HG03097 (cell line): ENCODE results near the gene FBLN5.

Experiments
- ATAC-seq: cut with Tn5 transposase; IDR thresholded peaks from one replicate; pipeline ENCODE4 v1.9.1; 2021; ENCODE audit not compliant: unreplicated experiment, low FRiP score

Gene FBLN5

DNA sequence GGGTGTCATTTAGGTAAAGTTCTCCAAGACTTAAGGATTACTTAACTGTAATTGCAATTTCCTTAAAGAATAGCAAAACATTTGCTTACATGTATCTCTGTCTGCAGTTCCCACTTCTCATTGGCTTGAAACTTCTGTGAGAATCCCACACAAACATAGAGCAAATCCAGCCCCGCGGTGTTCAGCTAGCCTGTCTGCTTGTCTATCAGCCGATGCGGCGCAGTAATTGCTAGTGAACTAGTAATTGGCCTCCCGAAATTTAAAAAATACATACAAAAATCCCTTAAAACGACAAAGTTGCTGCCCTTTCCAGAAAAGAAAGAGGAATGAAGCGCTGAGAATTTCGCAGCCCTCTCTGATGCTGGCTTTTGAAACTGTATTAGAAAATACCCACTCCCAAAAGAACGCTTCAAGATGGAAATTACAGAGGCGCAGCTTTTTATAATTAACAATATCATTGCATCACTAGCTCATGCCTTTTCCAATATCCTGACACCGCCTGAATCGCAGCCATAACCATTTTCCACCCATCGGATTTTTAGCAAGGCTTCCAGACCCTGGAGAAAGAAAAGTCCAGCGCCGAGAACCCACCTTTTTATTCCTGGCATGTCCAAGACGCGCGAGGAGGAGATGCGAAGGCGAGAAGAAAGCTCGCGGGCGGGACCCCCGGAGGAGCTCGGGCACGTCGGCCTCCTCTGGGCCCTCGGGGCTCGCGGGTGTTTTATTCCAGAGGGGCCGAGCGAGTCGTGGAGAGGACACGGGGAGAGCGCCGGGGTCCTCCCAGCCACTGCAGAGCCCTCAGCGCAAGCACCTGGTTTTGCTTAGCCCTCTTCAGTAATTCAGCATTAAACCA is 646 bp downstream of the FBLN5 start:
- no peak for ATAC-seq

DNA sequence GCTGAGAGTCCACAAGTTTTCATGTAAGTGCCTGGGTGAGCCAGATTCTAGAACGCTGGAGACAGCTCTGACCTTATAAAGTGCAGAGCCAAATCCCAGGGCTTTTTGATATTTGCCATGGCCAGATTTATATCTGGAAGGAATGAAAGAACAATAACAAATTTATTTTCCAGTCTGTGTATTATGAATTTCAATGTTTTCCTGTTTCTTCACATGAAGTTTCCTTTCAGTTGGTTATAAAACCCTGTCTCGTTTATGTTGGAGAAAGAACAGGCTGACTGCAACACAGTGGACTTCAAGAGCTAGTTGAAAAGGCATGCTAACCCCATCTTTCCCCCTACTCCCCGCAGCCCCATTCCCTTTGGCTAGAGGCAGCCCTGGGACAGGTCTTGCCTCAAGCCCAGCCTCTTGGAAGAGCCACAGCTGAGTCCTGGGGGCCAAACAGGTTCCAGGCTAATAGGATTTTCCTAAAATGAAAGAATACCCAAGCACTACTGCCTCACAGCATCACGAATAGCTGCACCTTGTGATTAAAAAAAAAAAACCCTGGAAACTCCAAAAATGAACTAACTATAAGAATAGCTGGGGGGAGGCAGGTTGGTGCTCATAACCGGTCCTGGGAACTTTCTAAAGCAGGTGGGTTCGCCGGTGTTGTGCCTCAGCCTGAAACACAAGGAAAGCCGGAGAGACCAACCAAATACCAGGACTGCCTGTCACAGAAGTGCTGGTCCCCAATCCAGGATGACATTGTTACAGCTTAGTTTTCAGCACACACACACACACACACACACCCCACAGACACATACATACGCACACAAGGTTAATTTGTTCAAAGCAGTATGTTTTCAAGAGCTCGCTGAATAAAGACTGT is 1.5 kb downstream of the FBLN5 start:
- no peak for ATAC-seq

DNA sequence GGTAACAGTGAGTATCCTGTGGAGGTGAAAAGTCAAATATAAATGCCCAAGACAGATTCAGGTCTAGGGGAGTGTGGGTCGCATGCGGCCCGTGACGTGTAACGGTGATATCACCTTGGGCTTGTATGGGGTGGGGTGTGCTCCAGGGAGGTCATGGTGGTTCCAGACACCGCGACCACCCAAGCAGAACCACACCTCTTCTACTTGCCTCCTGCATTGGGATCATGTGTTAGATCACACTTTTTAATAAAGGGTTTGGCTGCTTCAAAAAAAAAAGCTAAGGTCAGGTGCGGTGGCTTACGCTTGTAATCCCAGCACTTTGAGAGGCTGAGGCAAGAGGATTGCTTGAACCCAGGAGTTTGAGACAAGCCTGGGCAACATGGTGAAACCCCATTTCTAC is 4.5 kb downstream of the FBLN5 start:
- no peak for ATAC-seq

DNA sequence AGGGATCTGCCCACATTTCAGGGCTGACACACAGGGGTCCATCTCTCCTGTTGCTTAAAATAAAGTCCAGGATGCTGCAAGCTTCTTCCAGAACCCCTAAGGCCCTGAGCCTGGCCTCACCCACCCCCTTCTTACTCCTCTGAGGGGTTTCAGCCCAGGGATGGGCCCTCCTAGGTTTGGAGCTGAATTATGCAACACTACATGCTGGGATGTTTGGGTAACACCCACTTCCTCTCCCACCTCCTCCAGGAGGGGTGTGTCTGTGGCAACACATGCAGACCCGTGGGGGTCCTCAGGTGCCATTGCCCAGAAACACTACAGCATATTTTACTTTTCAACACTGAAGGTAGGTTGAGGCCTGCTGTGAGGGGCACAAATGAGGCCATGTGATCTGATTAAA is 5.4 kb downstream of the FBLN5 start:
- ATAC-seq = no peak

DNA sequence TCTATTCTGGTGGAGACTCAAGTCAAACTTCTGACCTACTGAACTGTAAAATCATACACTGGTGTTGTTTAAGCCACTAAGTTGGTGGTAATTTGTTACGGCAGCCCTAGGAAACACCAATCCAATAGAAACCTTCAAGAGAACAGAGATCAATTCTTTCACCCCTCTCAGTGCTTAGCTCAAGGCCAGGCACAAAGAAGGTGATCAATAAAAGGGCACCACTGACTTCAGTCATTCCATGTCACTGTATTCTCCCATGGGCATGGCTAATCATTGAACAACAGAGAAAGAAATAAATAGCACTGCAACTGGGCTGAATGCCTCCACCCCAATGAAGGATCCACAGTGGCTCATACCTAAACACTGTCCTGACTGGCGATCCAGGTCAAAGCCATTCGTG is 7.3 kb downstream of the FBLN5 start:
- ATAC-seq = no peak

DNA sequence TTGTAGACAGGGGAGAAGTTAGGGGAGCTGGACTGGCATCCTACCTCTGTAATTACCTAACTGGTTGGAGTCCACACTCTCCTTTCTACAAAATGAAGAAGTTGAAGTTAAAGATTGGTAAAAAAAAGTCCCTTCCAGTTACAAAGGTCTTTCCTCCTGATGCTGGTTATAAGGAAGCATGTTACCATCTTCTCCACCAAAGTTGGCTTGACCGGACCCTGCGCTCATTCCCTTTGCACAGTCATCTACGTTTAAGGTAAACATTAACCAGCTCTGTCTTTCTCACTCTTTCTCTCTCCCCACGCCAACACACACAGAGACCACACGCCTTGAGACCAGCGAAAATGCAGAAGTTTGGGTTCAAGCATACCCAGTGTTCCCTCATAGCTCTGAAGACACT is 11.9 kb downstream of the FBLN5 start:
- ATAC-seq = no peak

DNA sequence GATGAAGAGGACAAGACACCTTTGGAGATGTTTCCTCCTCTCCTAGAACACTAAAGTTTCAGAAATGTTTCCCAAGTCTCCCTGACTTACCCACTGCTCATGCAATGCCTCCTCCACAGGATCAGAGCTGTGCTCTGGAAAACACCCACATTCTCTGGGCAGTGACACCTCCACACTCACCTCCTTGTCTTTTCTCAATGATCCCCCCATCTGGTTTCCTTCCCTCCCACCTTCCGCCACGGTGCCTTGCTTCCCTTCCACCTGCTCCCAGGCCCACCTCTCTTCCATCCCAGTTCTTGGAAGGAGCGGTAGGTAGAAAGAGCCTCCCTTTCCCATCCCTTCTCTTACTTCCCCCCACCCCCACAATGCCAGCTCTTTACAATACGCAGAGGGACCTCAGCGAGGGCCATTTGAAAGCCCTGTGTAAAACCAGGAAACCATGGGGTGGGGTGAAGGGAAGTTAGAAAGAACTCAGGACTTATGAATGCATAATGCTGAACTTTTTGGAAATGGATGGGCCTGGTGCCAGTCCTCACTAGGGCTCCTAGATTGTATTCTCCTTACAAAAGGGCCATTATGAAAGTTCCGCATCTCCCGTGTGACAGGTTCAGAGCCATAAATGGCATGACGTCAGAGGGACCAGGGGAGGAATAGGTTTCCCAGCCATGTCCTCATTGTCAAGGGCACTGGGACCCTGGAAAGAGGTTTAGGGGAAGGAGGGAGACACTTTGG is 12.8 kb downstream of the FBLN5 start:
- no peak for ATAC-seq

DNA sequence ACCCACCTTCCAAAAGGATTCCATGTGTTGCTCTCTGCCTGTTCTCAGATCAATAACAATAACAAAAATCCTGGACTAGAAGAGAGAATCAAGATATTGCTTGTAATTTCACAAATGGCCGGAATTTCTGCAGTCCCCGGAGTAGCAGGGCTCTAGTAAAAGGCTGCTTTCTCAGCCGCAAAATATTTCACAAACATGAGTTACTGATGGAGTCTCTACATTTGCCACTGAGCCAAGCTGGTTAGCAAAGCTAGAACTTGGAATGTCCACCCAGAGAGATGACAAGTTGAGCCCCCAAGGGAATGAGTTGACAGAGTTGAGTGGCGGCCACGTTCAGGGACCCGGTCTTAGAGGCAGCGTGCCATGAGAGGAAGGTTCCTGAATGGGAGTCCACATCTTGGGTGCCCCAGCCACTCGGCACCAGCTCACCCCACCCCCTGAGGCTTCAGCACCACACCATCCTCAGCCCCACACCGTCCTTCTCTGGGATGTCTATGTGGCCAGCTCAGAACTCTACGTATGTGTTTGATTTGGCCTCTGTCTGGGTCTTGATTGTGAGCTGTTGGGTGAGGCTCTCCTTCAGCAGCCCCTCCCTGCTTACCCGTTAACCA is 15.9 kb downstream of the FBLN5 start:
- ATAC-seq = no peak

DNA sequence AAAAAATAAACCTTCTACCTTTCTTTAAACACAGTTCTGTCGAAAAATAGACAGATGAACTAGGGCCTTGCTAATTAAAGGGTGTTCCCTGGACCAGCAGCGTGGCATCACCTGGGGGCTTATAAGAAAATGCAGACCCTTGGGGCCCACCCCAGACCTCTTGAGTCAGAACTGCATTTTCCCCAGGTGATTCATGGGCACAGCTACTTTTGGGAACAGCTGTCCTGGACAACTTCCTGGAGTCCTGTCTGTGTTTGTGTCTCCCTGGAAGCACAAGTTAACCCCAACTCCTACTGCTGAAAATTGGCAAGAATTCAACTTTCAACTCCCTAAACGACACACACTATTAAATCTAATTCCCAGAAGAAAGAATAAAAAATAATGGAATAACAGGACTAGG is 17.8 kb downstream of the FBLN5 start:
- ATAC-seq = no peak

DNA sequence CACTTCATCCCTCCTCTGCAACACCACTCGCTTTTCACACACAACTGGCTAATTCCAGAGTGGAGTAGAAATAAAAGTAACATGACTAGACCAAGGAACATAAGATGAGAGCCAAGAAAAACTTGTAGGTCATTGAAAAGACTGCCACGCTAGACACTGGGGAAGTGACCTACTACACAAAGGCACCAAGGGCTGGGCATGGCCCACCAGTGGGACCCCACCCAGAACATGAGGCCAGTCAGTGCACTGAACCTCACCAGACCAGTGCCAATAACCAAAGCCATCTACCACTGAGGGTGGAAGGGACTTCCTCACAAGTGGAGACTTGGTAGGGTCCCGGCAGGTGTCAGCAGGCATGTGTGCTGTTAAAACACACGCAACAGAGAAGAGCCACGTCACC is 19.7 kb downstream of the FBLN5 start:
- no peak for ATAC-seq

DNA sequence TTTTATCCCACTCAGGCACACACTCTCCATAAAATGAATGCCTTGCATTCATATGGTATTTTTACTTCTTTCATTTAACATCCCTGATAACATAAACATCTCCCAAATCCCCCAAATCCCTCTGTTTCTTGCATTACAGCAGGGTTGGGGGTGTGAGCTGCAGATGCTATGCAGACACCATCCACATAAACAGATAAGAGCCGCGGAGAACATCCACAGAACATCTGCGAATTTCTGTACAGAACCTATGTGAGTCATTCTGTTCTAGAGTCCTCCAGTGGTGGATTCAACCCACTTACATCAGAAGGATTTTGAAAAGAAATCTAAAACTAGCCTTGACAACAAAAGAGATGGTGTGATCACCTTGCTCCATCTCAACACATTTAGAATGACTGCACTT is 20.3 kb downstream of the FBLN5 start:
- ATAC-seq = no peak

DNA sequence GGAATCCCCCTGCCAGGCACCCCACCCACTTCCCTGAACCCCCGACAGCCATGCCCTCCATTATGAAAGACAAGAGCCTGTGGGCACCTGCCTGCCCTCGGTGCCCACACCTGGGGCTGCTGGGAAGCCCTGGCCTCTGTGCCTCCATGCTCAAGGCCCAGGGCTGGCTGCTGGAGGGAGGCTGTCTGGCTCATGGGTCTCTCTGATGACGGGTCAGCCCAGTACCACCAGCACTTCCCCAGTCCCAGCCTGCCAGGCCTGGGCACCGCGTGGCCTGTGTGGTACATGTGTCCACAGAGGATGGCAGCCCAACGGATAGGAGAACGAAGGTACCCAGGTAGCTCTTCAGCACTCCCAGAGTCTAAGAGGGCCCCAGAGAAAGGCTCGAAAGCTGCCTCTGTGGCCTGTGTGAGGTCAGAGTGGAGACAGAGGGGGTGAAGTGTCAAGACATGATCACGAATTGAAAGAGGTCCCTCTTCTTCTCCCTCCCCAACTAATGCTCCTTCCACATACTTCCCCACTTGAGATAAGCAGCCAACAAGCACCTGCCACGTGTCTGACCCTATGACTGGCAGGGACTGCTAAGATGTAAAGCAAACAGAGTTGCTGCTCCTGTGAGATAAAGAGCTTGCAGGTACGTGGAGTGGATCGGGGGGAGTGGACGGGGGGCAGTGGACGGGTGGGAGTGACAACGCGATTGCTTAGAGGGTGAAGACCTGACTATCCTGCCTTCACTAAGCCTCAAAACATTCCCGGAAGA is 21.2 kb downstream of the FBLN5 start:
- no peak for ATAC-seq

DNA sequence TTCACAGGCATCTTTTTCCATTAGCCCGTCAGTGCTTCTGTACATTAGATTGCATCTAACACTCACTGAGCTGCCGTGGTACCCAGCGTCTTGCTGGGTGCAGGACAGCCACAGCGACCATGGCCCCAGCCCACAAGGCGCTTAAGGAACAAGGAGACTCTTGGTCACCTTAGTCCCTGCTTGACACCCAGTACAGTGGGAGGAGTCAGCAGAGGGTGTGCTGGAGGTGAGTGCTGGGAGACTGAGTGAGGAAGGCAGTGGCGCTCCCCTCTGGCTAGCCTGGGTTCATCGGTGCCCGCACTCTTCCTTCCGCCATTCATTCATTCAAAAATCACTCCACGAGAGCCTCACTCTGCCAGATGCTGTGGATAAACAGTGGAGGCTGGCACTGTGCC is 21.8 kb downstream of the FBLN5 start:
- no peak for ATAC-seq

DNA sequence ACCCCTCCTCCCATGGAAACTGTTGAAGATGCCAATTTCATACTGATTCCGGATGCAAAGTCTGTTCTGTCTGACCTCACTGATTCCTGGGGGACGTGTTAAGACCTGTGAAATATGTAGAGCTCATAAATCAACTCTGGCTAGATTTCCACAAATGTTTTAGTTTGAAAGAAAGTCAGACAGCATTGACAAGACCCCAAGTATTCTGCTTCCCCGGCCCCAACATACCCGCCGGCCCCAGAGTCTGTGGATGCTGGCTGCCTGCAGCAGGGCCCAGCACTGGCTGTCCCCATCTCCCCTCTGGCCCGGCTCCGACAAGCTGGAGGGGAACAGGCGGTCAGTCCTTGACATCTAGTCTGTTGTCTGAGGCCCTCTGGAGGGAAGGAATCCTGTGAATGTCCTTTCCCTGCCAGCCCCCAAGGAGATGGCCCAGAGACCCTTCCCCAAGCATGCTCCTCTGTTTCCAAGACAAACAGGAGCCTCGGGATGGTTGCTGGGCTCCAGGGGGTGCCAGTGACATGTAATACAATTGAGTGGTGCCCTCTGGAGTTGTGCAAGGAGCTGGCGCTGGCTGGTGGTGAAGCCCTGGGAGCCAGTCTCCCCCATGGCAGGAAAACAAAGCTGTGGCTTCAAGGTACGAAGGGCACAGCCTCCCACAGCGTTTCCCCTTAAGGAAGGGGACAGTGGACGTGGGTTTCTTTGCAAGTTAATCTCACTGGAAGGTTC is 22.3 kb downstream of the FBLN5 start:
- ATAC-seq = no peak

DNA sequence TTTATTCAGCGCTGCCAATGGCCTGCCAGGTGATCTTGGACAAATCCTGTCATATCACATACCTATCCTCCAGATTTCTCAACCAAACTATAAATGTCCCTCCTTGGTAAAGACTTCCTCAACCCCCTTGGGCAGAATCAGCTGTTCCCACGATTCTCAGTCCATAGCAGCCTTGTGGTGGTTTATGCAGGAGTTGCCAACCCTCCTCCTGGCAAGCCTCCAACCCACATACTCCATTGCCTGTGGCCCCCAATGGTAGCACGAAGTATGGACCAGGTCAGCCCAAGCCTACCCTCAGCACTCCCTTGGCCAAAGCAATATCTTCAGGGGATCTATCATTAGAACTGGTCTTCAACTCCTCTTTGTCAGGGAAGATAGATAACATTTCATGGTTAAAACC is 27.0 kb downstream of the FBLN5 start:
- ATAC-seq = no peak

DNA sequence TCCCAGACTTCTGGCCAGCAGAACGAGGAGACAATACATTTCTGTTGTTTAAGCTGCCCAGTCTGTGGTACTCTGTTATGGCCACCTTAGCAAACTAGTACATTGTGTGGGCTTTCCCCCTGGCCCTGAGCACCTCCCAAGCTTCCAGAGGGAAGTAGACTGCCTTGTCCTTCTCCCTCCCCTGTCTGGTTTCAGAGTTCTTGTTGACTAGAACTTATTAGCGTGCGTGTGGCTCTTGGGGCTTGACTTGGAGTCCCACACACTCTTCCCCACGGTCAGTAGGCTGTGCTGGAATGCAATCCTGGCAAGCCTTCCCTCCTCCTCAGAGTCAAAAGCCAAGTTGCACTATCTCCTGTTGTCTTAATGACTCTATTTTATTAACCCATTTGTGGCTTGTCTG is 27.7 kb downstream of the FBLN5 start:
- no peak for ATAC-seq

DNA sequence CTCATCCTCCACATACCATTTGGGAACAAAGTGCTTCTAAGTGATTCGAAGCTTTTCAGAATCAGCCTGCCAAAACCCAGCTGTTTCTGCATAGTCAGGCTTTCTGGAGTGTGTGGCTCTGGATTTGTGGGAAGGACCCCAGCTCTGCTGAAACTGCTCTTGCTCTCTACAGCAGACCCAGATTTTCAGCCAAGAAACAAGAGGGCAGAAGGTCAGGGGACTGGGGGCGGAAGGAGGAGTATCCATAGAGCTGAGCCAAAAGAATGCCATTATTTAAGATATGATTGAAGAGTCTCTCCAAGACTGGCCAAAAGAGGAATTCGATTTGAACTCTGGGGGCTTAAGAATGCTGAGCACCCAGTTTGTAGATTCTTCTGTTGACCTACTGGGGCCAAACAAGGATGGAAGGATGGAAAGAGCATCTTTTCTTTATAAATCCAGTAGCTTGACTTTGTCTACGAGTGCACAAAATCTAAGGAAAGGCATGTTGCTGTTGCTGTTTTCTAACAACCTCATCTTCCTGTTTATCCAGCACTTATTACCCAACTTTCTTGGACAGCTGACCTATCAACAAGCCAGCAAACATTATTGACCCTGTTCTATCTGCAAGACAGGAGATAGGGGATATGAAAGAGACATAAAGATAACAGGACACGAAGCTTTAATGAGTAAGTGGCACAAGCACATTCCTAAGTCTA is 29.2 kb downstream of the FBLN5 start:
- ATAC-seq = no peak

DNA sequence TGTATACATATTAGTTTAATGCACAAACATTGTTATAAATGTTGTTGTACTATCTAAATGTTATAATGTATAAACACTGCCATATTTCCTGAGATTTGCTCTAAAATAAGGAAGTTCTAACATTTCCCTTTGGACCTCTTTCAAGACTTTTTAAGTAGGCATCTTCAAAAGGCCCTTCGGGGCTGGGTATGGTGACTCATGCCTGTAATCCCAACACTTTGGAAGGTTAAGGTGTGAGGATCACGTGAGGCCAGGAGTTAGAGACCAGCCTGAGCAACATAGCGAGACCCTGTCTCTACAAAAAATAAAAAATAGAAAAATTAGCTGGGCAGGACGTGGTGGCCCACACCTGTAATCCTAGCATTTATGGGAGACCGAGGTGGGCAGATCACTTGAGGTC is 35.5 kb downstream of the FBLN5 start:
- no peak for ATAC-seq

DNA sequence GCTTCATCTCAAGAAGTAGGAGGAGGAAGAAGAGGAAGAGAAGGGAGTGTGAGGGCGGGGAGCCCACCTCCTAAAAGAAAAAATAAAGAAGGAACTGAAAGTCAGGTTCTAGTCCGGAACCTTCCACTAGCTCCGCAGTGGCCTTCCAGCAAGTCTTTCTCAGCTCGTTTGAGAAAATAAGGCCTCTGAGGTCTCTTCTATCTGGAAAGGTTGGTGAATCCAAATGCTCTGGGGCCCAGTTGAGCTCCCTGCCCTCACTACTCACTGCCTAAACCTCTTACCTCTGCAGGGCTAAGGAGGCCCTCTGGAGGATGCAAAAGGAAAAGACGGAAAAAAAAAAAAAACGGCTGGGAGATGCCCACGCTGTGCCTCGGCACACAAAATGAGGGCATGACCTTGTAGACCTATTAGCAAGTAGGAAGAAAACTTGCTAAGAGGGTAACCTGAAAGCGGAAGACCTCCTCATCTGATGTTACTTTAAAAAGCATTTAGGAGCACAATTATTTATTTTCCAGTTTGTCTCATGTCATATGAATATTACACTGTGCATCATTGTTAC is 35.9 kb downstream of the FBLN5 start:
- ATAC-seq = no peak
